HG02759 (cell line): ENCODE measurements around the gene SSMEM1.
"Not testable (repeated sequence)": the region's sequence is repeated elsewhere in the genome, so short reads cannot be mapped to it uniquely, and the experiment has no call there.

Experiments
- ATAC-seq: cut with Tn5 transposase; IDR thresholded peaks from one replicate; pipeline ENCODE4 v1.9.1; 2021; ENCODE audit warnings: mild to moderate bottlenecking, moderate library complexity; ENCODE audit not compliant: unreplicated experiment

The SSMEM1 gene

GRCh38 chr7:130210181-130210935, 2.7 kb downstream of the SSMEM1 start:
- ATAC-seq, result no peak

DNA sequence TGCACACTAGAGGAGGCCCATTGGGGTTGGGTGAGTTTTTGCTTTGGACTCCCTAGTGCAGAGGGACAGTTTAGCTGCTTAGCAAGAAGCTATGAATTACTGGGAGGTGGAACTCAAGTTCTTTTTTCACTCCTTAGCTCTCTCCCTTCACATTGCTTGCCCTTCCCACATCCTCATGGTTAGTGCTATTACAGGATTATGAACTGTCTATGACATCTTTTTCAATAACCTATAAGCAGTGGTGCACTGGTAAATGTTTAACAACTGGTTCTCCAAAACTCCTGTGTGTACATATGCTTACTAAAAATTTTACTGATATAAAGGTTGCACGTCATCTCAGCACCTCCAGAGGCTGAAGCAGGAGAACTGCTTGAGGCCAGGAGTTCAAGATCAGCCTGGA, 6.2 kb downstream of the SSMEM1 start:
- no peak for ATAC-seq

- ATAC-seq, result no peak
Measured at GRCh38 chr7:130216025-130216424, 8.4 kb downstream of the SSMEM1 start.

DNA sequence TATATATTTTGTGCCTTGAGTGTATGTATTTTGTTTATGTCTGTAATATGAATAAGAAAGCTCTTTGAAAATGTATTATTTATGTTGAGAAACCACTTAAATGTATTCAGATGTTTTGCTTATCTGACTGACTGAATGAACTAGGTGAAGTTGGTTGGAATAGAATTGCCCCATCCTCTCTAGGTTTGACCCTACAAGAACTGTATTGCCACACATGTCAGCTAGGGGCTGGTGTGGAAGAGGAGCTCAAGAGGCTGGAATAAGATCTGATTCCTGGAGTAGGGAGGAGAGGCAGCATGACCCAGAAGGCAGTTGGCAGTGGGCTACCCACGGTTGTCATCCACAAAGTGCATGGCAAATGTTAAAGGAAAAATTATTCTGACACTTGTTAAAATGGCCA, 9.1 kb downstream of the SSMEM1 start:
- ATAC-seq, result no peak

DNA sequence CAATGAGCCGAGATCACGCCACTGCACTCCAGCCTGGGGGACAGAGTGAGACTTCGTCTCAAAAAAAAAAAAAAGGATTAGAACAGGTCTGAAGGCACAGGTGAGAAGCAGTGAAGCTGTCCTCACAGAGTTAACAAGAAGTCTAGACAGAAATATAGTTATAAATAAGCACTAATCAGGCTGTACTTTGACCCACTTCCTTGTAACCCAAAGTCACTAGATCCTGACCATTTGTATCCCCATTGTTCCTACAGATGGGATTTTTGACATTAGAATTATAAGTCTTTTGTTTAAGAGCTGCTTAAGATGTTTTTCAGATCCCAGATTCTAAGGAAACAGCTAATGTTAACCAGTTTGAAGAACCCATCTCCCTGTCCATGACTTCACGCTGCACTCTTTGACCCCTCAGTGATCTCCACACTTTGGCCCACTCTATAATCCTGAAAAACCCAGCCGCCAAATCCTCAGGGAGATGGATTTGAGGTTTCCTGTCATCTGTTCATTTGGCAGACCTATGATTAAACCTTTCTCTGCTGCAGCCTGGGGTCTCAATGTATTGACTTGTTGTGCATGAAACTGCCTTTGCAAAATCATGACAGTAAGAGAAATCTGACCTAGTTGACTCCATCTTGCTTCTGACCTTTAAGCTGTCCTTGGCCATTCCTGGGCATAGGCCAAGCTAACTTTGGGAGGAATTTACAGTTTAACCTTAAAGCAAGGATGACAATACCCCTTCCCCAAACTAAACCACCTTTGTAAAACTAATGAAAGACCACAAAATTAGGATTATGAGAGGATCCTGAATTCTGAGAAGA, 11.4 kb downstream of the SSMEM1 start:
- ATAC-seq, result no peak

GRCh38 chr7:130219871-130220270, 12.2 kb downstream of the SSMEM1 start:
- ATAC-seq, result no peak

- ATAC-seq, result no peak
Measured at GRCh38 chr7:130221746-130222145, 14.1 kb downstream of the SSMEM1 start.

DNA sequence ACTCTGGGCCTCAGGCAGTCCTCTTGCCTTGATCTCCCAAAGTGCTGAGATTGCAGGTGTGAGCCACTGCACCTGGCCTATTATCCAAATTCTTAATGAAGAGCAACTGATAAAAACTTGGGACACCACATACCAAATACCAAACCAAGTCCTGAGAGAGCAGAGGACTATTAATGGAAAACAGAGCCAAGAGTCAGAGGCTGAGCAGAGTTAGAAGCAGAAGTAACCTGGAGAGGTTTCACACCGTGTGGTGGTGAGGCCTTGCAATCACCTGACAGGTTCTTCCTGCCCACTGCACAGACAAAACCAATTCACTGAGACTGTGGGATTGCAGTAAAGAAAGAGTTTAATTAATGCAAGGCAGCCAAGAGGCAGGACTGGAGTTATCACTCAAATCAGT, 16.0 kb downstream of the SSMEM1 start:
- ATAC-seq, result no peak

DNA sequence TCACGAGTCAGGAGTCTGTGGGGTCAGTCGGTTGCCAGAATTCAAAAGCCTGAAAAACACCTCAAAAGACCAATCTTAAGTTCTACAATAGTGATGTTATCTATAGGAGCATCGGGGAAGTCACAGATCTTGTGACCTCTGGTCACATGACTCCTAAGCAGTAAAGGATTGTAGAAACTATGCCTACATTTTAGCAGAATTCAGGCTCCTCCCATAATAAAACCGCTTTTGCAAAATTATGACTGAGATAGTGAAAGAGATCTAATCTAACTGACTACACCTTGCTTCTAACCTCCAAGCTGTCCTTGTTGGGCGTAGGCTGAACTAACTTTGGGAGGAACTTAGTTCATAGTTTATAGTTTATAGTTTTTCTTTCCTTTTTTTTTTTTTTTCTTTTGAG, 16.6 kb downstream of the SSMEM1 start:
- no peak for ATAC-seq

- ATAC-seq, result not testable (repeated sequence)
Measured at GRCh38 chr7:130224923-130225322, 17.3 kb downstream of the SSMEM1 start.

DNA sequence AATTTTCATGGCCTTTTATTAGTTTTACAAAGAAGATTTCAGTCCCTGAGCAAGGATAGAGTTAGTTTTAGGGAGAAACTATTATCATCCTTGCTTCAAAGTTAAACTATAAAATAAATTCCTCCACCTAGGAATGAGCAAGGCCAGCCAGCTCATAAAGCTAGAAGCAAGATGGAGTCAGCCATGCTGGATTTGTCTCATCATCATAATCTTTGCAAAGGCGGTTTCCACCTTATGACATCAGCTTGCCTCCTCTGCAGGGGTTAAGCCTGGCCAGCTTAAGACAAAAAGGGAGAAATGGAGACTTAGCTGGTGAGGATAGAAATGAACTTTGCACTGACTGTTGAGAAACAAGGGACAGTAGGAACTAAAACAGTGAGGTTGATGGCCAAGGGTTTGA, 18.7 kb downstream of the SSMEM1 start:
- ATAC-seq, result no peak

- no peak for ATAC-seq
Measured at GRCh38 chr7:130227883-130228575, 20.4 kb downstream of the SSMEM1 start.

GRCh38 chr7:130228840-130229502, 21.3 kb downstream of the SSMEM1 start:
- no peak for ATAC-seq

- not testable (repeated sequence) for ATAC-seq
Measured at GRCh38 chr7:130229981-130230380, 22.3 kb downstream of the SSMEM1 start.

DNA sequence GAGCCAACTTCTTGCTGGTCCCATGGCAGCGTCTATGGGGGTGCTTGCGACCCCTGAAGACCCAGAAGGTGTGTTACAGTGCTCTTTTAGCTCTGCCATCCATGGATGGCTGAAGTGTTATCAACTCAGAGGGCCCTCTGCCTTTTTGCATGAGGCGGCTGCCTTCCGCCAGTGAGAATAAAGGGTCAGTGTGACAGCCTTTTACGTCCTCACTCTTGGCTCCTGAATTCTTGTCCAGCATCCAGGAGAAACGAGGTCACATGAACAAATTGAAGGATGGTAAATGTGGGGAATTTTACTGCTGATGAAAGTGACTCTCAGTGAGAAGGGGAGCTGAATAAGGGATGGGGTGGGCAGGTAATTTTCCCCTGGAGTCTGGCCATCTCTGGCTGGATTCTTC, 24.1 kb downstream of the SSMEM1 start:
- no peak for ATAC-seq

- no peak for ATAC-seq
Measured at GRCh38 chr7:130232209-130232608, 24.5 kb downstream of the SSMEM1 start.

DNA sequence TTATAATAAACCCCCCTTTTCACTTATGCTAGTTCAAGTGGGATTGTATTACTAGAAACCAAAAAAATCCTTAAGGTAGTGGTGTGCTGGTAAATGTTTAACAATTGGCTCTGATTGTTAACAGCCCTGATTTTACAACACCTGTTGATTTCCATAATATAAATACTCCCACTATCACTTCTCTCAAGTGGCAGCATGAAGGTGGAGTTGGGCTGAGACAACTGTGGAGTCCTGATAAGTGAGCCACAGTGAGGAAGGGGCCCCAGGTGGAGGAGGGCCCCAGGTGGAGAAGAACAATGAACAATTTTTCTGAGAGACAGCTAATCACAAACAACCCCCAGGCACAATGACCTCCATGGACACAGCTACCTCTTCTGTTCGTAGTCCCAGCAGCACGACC, 26.4 kb downstream of the SSMEM1 start:
- ATAC-seq, result no peak

- not testable (repeated sequence) for ATAC-seq
Measured at GRCh38 chr7:130236361-130236760, 28.7 kb downstream of the SSMEM1 start.

GRCh38 chr7:130240240-130240639, 32.6 kb downstream of the SSMEM1 start:
- no peak for ATAC-seq

GRCh38 chr7:130242198-130243014, 34.7 kb downstream of the SSMEM1 start:
- ATAC-seq, result no peak
